Glutamatergic neuron (in vitro differentiated cells): ENCODE results near the gene RELA. TPM values are rescaled to one million over a fixed set of nuclear protein-coding genes. Genes with fewer than 3 reads are reported as not detected.

Experiments
- DNase-seq: peaks from one replicate; pipeline ENCODE4 v3.0.0; 2022
- H3K27ac Mint-ChIP-seq: one replicate; pipeline ENCODE4 v1.8.0; 2020; ENCODE audit warnings: mild to moderate bottlenecking, mixed read lengths, inconsistent platforms; ENCODE audit not compliant: unreplicated experiment
- H3K27me3 Mint-ChIP-seq: one replicate; pipeline ENCODE4 v1.8.0; 2020; ENCODE audit warnings: mild to moderate bottlenecking, moderate library complexity, mixed read lengths, inconsistent platforms; ENCODE audit not compliant: unreplicated experiment
- H3K36me3 Mint-ChIP-seq: one replicate; pipeline ENCODE4 v1.8.0; 2020; ENCODE audit warnings: mild to moderate bottlenecking, mixed read lengths, inconsistent platforms; ENCODE audit not compliant: unreplicated experiment
- H3K4me1 Mint-ChIP-seq: one replicate; pipeline ENCODE4 v1.8.0; 2020; ENCODE audit warnings: mild to moderate bottlenecking, low read depth, mixed read lengths, inconsistent platforms; ENCODE audit not compliant: unreplicated experiment
- H3K4me3 Mint-ChIP-seq: one replicate; pipeline ENCODE4 v1.8.0; 2020; ENCODE audit warnings: mild to moderate bottlenecking, mixed read lengths, inconsistent platforms; ENCODE audit not compliant: unreplicated experiment
- H3K9me3 Mint-ChIP-seq: one replicate; pipeline ENCODE4 v1.8.0; 2020; ENCODE audit warnings: mild to moderate bottlenecking, moderate library complexity, mixed read lengths, inconsistent platforms; ENCODE audit not compliant: unreplicated experiment
- CTCF ChIP-seq: fragments of 200-600 bp; sonication (generic); IDR thresholded peaks from one replicate; pipeline ENCODE4 v1.5.0; 2021; ENCODE audit not compliant: partially characterized antibody, unreplicated experiment
- total RNA-seq: library from RNA; stranded (reverse); fragmentation: NEBNext Ultra II Directional; extraction: Animal tissue kit (Norgen Biotek cat#: 25700); gene quantifications from one replicate; pipeline ENCODE4 v1.2.1, GENCODE V29; 2021; ENCODE audit not compliant: unreplicated experiment

The RELA gene
- total RNA-seq, 1 donor from 2014 or later, result 61.2 TPM

- peaks cover 8% of the 10 kb centered on the region for H3K9me3 Mint-ChIP-seq
- no peak for DNase-seq
- H3K27me3 Mint-ChIP-seq, result peaks cover 13% of the 10 kb centered on the region
- no peak for TF ChIP-seq CTCF
- no peaks in the 10 kb centered on the region for H3K36me3 Mint-ChIP-seq
- peaks cover 7% of the 10 kb centered on the region for H3K4me1 Mint-ChIP-seq
- H3K27ac Mint-ChIP-seq, result no peak overlapping the region
- no peak overlapping the region for H3K4me3 Mint-ChIP-seq
Measured at GRCh38 chr11:65646288-65646957, 16.3 kb downstream of the RELA start.

DNA sequence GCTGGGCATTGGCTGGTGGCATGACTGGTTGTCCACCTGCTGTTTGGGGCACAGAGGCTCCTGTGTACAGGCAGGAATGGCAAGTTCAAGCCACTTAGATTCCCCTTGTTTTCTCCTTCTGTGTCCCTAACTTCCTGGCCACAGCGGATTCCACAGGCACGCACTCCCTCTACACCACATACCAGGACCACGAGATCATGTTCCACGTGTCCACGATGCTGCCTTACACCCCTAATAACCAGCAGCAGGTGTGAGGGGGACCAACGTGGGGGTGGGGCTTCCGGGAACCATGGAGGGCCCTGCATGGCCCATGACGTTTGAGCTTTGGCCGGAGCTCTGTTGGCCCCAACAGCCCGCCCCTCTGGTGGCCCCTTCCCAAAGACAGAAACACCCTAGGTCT lies 17.0 kb downstream of the RELA start:
- Mint-ChIP-seq H3K4me3 (no peak overlapping the region), H3K4me1 (peaks cover 7% of the 10 kb centered on the region), H3K36me3 (no peaks in the 10 kb centered on the region), H3K27me3 (peaks cover 11% of the 10 kb centered on the region), H3K9me3 (peaks cover 7% of the 10 kb centered on the region), H3K27ac (no peak overlapping the region)
- no peak for DNase-seq
- TF ChIP-seq CTCF, result no peak

- Mint-ChIP-seq H3K27ac (no peak overlapping the region), H3K27me3 (peaks cover 11% of the 10 kb centered on the region), H3K36me3 (no peaks in the 10 kb centered on the region), H3K4me1 (peaks cover 4% of the 10 kb centered on the region), H3K4me3 (no peak overlapping the region), H3K9me3 (peaks cover 7% of the 10 kb centered on the region)
- no peak for TF ChIP-seq CTCF
- DNase-seq, result no peak
Measured at GRCh38 chr11:65644837-65645236, 17.9 kb downstream of the RELA start.

- peaks cover 7% of the 10 kb centered on the region for H3K9me3 Mint-ChIP-seq
- no peak for DNase-seq
- no peak overlapping the region for H3K27ac Mint-ChIP-seq
- H3K4me1 Mint-ChIP-seq, result peaks cover 5% of the 10 kb centered on the region
- H3K36me3 Mint-ChIP-seq, result no peaks in the 10 kb centered on the region
- peaks cover 12% of the 10 kb centered on the region for H3K27me3 Mint-ChIP-seq
- no peak overlapping the region for H3K4me3 Mint-ChIP-seq
- no peak for TF ChIP-seq CTCF
Measured at GRCh38 chr11:65643971-65644370, 18.7 kb downstream of the RELA start.

GRCh38 chr11:65642014-65642671 lies 20.6 kb downstream of the RELA start:
- Mint-ChIP-seq H3K4me1 (peaks cover 12% of the 10 kb centered on the region), H3K9me3 (peaks cover 4% of the 10 kb centered on the region), H3K27ac (peak overlapping the region; percentile 43), H3K4me3 (peak overlapping the region; percentile 86), H3K36me3 (no peaks in the 10 kb centered on the region), H3K27me3 (peaks cover 8% of the 10 kb centered on the region)
- TF ChIP-seq CTCF, result no peak
- DNase-seq, result peak; percentile 70
